Breast epithelium (tissue), 4 donors: Measurements from ENCODE around the gene CDH2. TPM values are rescaled to one million over a fixed set of nuclear protein-coding genes. Genes with fewer than 3 reads are reported as not detected.

Experiments used
- DNase-seq, 2 donors: peaks; one replicate each; pipeline ENCODE4 v3.0.0-alpha.2; 2019; ENCODE audit warnings: low spot score in 2 of 2
- H3K27ac ChIP-seq, 2 donors: fragments of 200-600 bp; sonication (generic) in 1 of 2; one replicate each; pipeline ENCODE4 v1.5.1; 2016 to 2019; ENCODE audit warnings: mild to moderate bottlenecking in 1 of 2
- H3K27me3 ChIP-seq, 2 donors: fragments of 200-600 bp; sonication (generic) in 1 of 2; one replicate each; pipeline versions ENCODE4 v1.5.1 to v1.6.0; 2017 to 2019; ENCODE audit warnings: control low read depth in 1 of 2, mild to moderate bottlenecking in 1 of 2
- H3K36me3 ChIP-seq: fragments of 200-600 bp; one replicate; pipeline ENCODE4 v1.5.1; 2019
- H3K4me1 ChIP-seq, 2 donors: fragments of 200-600 bp; sonication (generic); one replicate each; pipeline ENCODE4 v1.5.1; 2016 to 2019; ENCODE audit warnings: control low read depth in 1 of 2
- H3K4me3 ChIP-seq, 3 donors: fragments of 200-600 bp; sonication (generic); 1 replicate in 2 of 3; 2 replicates in 1 of 3; pipeline ENCODE4 v1.5.1; 2016 to 2019; ENCODE audit warnings: mild to moderate bottlenecking in 3 of 3, moderate library complexity in 2 of 3
- H3K9me3 ChIP-seq, 2 donors: fragments of 200-600 bp; sonication (generic) in 1 of 2; one replicate each; pipeline ENCODE4 v1.5.1; 2016 to 2019; ENCODE audit warnings: control low read depth in 1 of 2
- CTCF ChIP-seq, 3 donors: fragments of 450-650 bp; IDR thresholded peaks; one replicate each; pipeline ENCODE4 v1.5.1; 2016 to 2017; ENCODE audit warnings: antibody characterized with exemption in 3 of 3, mild to moderate bottlenecking in 3 of 3, moderate library complexity in 3 of 3
- POLR2A ChIP-seq: fragments of 450-650 bp; IDR thresholded peaks from one replicate; pipeline ENCODE4 v1.6.1; 2016; ENCODE audit warnings: antibody characterized with exemption, mild to moderate bottlenecking, moderate library complexity
- POLR2AphosphoS5 ChIP-seq, 3 donors: sonication (generic); formaldehyde crosslinking; IDR thresholded peaks; one replicate each; pipeline ENCODE4 v1.6.1; 2017; ENCODE audit warnings: antibody characterized with exemption in 3 of 3
- intact Hi-C: fragments of 100-400 bp; cut with DNase I; formaldehyde crosslinking; loops from one replicate; pipeline ENCODE4 v1.15.1; 2023; ENCODE audit warnings: low total_unique reads
- total RNA-seq, 3 donors: library from RNA; depleted of rRNA; stranded (reverse); fragments of >200 nt; gene quantifications; one replicate each; pipeline ENCODE4 v1.1.0, GENCODE V29; 2016

CDH2 gene
- total RNA-seq, 3 donors from 2014 or later, result 0.16 to 1.8 (median 0.33) TPM

- Histone ChIP-seq H3K36me3 (no peaks in the 10 kb centered on the region), H3K9me3 (no peaks in the 10 kb centered on the region), H3K27ac (no peak overlapping the region), H3K4me1 (no peaks in the 10 kb centered on the region), H3K27me3 (no peaks in the 10 kb centered on the region), H3K4me3 (no peak overlapping the region)
- TF ChIP-seq POLR2A (no peak), CTCF (IDR thresholded peaks at IDR 0.05) (no peak), POLR2AphosphoS5 (IDR thresholded peaks at IDR 0.05) (no peak)
- no peak for DNase-seq
- intact Hi-C loops, result no loop called here
Measured at GRCh38 chr18:28002841-28003240, 174.1 kb downstream of the CDH2 start.

GRCh38 chr18:27996801-27997272, 180.1 kb downstream of the CDH2 start:
- intact Hi-C loops, result no loop called here

GRCh38 chr18:27995770-27996502, 181.0 kb downstream of the CDH2 start:
- H3K27ac ChIP-seq, result no peak overlapping the region
- TF ChIP-seq CTCF (IDR thresholded peaks at IDR 0.05) (no peak), POLR2A (no peak), POLR2AphosphoS5 (IDR thresholded peaks at IDR 0.05) (no peak)
- DNase-seq, result no peak
- intact Hi-C loops, result no loop called here
- no peaks in the 10 kb centered on the region for H3K36me3 ChIP-seq
- no peaks in the 10 kb centered on the region for H3K27me3 ChIP-seq
- H3K4me3 ChIP-seq, result no peak overlapping the region
- H3K9me3 ChIP-seq, result no peaks in the 10 kb centered on the region
- no peaks in the 10 kb centered on the region for H3K4me1 ChIP-seq

More at GRCh38 chr18:27996801-27997272, 180.1 kb downstream of the CDH2 start:
- H3K4me1 ChIP-seq, result no peaks in the 10 kb centered on the region
- DNase-seq, result no peak
- H3K27me3 ChIP-seq, result no peaks in the 10 kb centered on the region
- no peaks in the 10 kb centered on the region for H3K9me3 ChIP-seq
- no peak overlapping the region for H3K27ac ChIP-seq
- H3K4me3 ChIP-seq, result no peak overlapping the region
- H3K36me3 ChIP-seq, result no peaks in the 10 kb centered on the region
- TF ChIP-seq POLR2AphosphoS5 (IDR thresholded peaks at IDR 0.05), result no peak
- no peak for TF ChIP-seq CTCF (IDR thresholded peaks at IDR 0.05)
- TF ChIP-seq POLR2A, result no peak

- intact Hi-C loops, result no loop called here
- H3K4me1 ChIP-seq, result no peaks in the 10 kb centered on the region
- no peaks in the 10 kb centered on the region for H3K36me3 ChIP-seq
- no peak overlapping the region for H3K27ac ChIP-seq
- no peaks in the 10 kb centered on the region for H3K27me3 ChIP-seq
- no peaks in the 10 kb centered on the region for H3K9me3 ChIP-seq
- no peak overlapping the region for H3K4me3 ChIP-seq
- DNase-seq, result no peak
- TF ChIP-seq CTCF (IDR thresholded peaks at IDR 0.05), result no peak
- no peak for TF ChIP-seq POLR2AphosphoS5 (IDR thresholded peaks at IDR 0.05)
- TF ChIP-seq POLR2A, result no peak
Measured at GRCh38 chr18:27994571-27994970, 182.4 kb downstream of the CDH2 start.

DNA sequence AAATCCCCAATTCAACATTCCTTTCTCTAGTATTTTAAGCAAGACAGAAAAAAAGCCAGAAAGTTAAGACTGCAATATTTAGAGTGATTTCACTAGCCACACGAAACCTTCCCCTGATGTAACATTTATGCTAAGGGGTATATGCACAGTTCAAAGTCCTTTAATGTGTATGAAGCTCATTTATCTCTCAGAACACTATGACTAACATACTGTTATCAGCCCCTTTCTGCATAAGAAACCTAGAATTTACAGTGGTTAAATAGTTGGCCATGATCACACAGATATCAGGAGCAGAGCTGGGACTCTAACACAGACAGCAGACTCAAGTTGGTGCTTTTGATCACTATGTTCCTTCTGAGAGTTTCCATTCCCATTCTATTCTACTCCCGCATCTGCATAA, 185.5 kb downstream of the CDH2 start:
- no peaks in the 10 kb centered on the region for H3K4me1 ChIP-seq
- TF ChIP-seq POLR2A, result no peak
- TF ChIP-seq CTCF (IDR thresholded peaks at IDR 0.05), result no peak
- no peak for TF ChIP-seq POLR2AphosphoS5 (IDR thresholded peaks at IDR 0.05)
- intact Hi-C loops, result no loop called here

More for the DNA sequence above, 185.5 kb downstream of the CDH2 start:
- no peak for DNase-seq
- Histone ChIP-seq H3K27ac (no peak overlapping the region), H3K27me3 (no peaks in the 10 kb centered on the region), H3K4me3 (no peak overlapping the region), H3K9me3 (no peaks in the 10 kb centered on the region), H3K36me3 (no peaks in the 10 kb centered on the region)
